ENCODE data around the gene ARHGAP28. TPM values are rescaled to one million over a fixed set of nuclear protein-coding genes. Genes with fewer than 3 reads are reported as not detected.

The ARHGAP28 gene
- total and polyA plus RNA-seq, 9 donors: 18.7 to 36.0 (median 25.4) TPM

GRCh38 chr18:6782861-6783260 lies 53.3 kb downstream of the ARHGAP28 start:
- WGBS (ENCODE audit: insufficient coverage): no CpG with 5 or more reads among the region's 1 CpG
- no peaks in the 10 kb centered on the region for H3K9me3 ChIP-seq (replicated peaks; ENCODE audit: control insufficient read depth, low read depth, low read length)
- no peaks in the 10 kb centered on the region for H3K27me3 ChIP-seq (ENCODE audit: control insufficient read depth, insufficient read depth, low read length)
- H3K27ac ChIP-seq (ENCODE audit: low read length): no peak overlapping the region
- peaks cover 20% of the 10 kb centered on the region for H3K4me1 ChIP-seq (ENCODE audit: control insufficient read depth, insufficient read depth, low read length)
- H3K36me3 ChIP-seq (ENCODE audit: control insufficient read depth, insufficient read depth, low read length): no peaks in the 10 kb centered on the region
- no peak for DNase-seq
- H3K4me3 ChIP-seq (ENCODE audit: low read length): no peak overlapping the region

DNA sequence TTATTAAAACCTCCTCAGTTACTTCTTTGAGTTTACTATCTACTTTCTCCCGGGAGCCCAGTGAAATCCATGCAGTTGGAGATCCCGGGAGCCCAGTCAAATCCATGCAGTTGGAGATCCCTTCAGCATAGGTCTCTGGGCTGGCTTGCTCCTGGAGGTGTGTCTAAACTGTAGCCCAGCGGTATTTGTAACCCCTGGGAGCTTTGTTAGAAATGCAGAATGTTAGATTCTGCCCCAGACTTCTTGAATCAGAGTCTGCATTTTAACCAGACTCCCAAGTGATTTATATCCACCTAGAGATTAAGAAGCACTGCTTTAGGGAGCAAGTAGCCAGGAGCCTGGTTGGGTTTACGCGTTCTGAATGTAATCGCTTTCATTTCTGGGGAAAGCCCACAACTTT lies 54.5 kb downstream of the ARHGAP28 start:
- WGBS (ENCODE audit: insufficient coverage): 73% methylated on average over 3 of the region's 6 CpGs
- Histone ChIP-seq H3K4me1 (ENCODE audit: control insufficient read depth, insufficient read depth, low read length) (peaks cover 20% of the 10 kb centered on the region), H3K9me3 (replicated peaks; ENCODE audit: control insufficient read depth, low read depth, low read length) (no peaks in the 10 kb centered on the region), H3K36me3 (ENCODE audit: control insufficient read depth, insufficient read depth, low read length) (peaks cover 2% of the 10 kb centered on the region), H3K4me3 (ENCODE audit: low read length) (no peak overlapping the region), H3K27ac (ENCODE audit: low read length) (no peak overlapping the region), H3K27me3 (ENCODE audit: control insufficient read depth, insufficient read depth, low read length) (no peaks in the 10 kb centered on the region)
- no peak for DNase-seq

GRCh38 chr18:6785001-6785400 lies 55.5 kb downstream of the ARHGAP28 start:
- DNase-seq: no peak
- Histone ChIP-seq H3K27me3 (ENCODE audit: control insufficient read depth, insufficient read depth, low read length) (no peaks in the 10 kb centered on the region), H3K9me3 (replicated peaks; ENCODE audit: control insufficient read depth, low read depth, low read length) (no peaks in the 10 kb centered on the region), H3K4me1 (ENCODE audit: control insufficient read depth, insufficient read depth, low read length) (peaks cover 18% of the 10 kb centered on the region), H3K27ac (ENCODE audit: low read length) (no peak overlapping the region), H3K36me3 (ENCODE audit: control insufficient read depth, insufficient read depth, low read length) (peaks cover 2% of the 10 kb centered on the region), H3K4me3 (ENCODE audit: low read length) (no peak overlapping the region)
- WGBS (ENCODE audit: insufficient coverage): no CpG with 5 or more reads among the region's 2 CpGs

- DNase-seq: no peak
- WGBS (ENCODE audit: insufficient coverage): 83% methylated on average over 2 of the region's 3 CpGs
- Histone ChIP-seq H3K4me3 (ENCODE audit: low read length) (no peak overlapping the region), H3K27ac (ENCODE audit: low read length) (no peak overlapping the region), H3K4me1 (ENCODE audit: control insufficient read depth, insufficient read depth, low read length) (peaks cover 17% of the 10 kb centered on the region), H3K36me3 (ENCODE audit: control insufficient read depth, insufficient read depth, low read length) (peaks cover 2% of the 10 kb centered on the region), H3K27me3 (ENCODE audit: control insufficient read depth, insufficient read depth, low read length) (no peaks in the 10 kb centered on the region), H3K9me3 (replicated peaks; ENCODE audit: control insufficient read depth, low read depth, low read length) (no peaks in the 10 kb centered on the region)
These were observed 55.9 kb downstream of the ARHGAP28 start for GRCh38 chr18:6785411-6785810.

- H3K36me3 ChIP-seq (ENCODE audit: control insufficient read depth, insufficient read depth, low read length): peaks cover 2% of the 10 kb centered on the region
- H3K4me3 ChIP-seq (ENCODE audit: low read length): no peak overlapping the region
- peaks cover 6% of the 10 kb centered on the region for H3K4me1 ChIP-seq (ENCODE audit: control insufficient read depth, insufficient read depth, low read length)
- WGBS (ENCODE audit: insufficient coverage): 30% methylated on average over 2 of the region's 5 CpGs
- no peaks in the 10 kb centered on the region for H3K9me3 ChIP-seq (replicated peaks; ENCODE audit: control insufficient read depth, low read depth, low read length)
- H3K27me3 ChIP-seq (ENCODE audit: control insufficient read depth, insufficient read depth, low read length): no peaks in the 10 kb centered on the region
- DNase-seq: no peak
- H3K27ac ChIP-seq (ENCODE audit: low read length): no peak overlapping the region
These were observed 62.9 kb downstream of the ARHGAP28 start for GRCh38 chr18:6792391-6792790.

DNA sequence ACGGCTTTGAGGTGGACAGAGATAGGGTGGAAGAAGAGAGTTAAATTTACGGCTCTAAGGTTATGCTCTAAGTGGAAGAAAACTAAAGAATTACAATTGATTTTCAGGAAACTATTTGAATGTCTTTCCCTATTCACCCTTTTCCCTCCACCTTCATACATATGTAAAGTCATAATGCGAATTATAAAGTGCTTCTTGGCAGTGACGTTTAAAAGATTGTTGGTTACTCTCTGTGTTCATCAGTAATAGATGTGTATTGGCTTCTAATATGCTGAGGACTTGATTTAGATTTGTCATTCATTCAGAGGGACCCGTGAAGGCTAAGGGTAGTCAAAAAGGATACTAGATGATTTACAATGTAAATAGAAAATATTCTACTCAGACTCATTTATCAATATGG lies 63.9 kb downstream of the ARHGAP28 start:
- Histone ChIP-seq H3K4me3 (ENCODE audit: low read length) (no peak overlapping the region), H3K27me3 (ENCODE audit: control insufficient read depth, insufficient read depth, low read length) (no peaks in the 10 kb centered on the region), H3K9me3 (replicated peaks; ENCODE audit: control insufficient read depth, low read depth, low read length) (no peaks in the 10 kb centered on the region), H3K4me1 (ENCODE audit: control insufficient read depth, insufficient read depth, low read length) (peaks cover 6% of the 10 kb centered on the region), H3K27ac (ENCODE audit: low read length) (no peak overlapping the region), H3K36me3 (ENCODE audit: control insufficient read depth, insufficient read depth, low read length) (peaks cover 2% of the 10 kb centered on the region)
- DNase-seq: no peak
- WGBS (ENCODE audit: insufficient coverage): no CpG with 5 or more reads among the region's 5 CpGs

DNA sequence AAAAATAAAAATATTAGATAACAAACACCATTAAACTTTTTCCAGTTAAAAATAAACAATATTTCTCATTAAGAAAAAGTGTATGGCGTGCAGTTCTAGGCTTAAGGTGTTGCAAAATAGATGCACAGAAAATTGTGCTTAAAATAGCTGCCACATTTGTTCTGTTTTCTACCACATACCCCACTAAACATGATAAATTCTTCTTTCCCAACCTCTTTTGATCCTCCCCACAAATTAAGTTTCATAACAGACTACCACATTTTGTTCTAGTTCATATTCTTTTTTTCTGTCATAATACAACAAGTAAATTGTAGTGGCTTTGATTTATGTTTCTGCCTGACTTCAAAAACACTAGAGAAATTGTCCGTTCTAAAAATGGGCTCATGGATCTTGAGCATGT lies 64.5 kb downstream of the ARHGAP28 start:
- 88% methylated on average over 1 of the region's 2 CpGs for WGBS (ENCODE audit: insufficient coverage)
- H3K9me3 ChIP-seq (replicated peaks; ENCODE audit: control insufficient read depth, low read depth, low read length): no peaks in the 10 kb centered on the region
- no peak overlapping the region for H3K4me3 ChIP-seq (ENCODE audit: low read length)
- H3K36me3 ChIP-seq (ENCODE audit: control insufficient read depth, insufficient read depth, low read length): no peaks in the 10 kb centered on the region
- H3K4me1 ChIP-seq (ENCODE audit: control insufficient read depth, insufficient read depth, low read length): peaks cover 6% of the 10 kb centered on the region
- H3K27me3 ChIP-seq (ENCODE audit: control insufficient read depth, insufficient read depth, low read length): no peaks in the 10 kb centered on the region
- no peak overlapping the region for H3K27ac ChIP-seq (ENCODE audit: low read length)
- no peak for DNase-seq

GRCh38 chr18:6795307-6795706 lies 65.8 kb downstream of the ARHGAP28 start:
- no peaks in the 10 kb centered on the region for H3K27me3 ChIP-seq (ENCODE audit: control insufficient read depth, insufficient read depth, low read length)
- DNase-seq: peak; percentile 70
- H3K27ac ChIP-seq (ENCODE audit: low read length): no peak overlapping the region
- no peaks in the 10 kb centered on the region for H3K9me3 ChIP-seq (replicated peaks; ENCODE audit: control insufficient read depth, low read depth, low read length)
- no CpG with 5 or more reads among the region's 4 CpGs for WGBS (ENCODE audit: insufficient coverage)
- H3K36me3 ChIP-seq (ENCODE audit: control insufficient read depth, insufficient read depth, low read length): no peaks in the 10 kb centered on the region
- peaks cover 6% of the 10 kb centered on the region for H3K4me1 ChIP-seq (ENCODE audit: control insufficient read depth, insufficient read depth, low read length)
- H3K4me3 ChIP-seq (ENCODE audit: low read length): no peak overlapping the region

DNA sequence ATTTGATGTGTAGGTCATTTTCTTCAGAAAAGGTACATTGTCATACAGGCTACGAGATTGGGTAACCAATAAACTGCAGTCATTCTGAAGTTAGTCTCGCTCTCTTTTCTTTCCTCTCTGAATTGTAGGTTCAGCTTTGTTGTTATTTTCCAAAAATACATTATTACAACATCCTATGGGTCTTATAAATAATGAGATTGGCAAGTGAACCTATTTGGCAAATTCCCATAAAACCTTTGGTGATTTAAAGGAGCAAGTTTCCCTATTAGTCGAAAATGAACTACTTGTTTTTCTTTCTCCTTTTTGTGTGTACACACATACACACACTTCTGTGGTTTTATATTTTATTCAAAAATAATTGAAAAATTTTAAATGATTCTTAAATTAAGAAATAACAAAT lies 67.0 kb downstream of the ARHGAP28 start:
- no CpG with 5 or more reads among the region's 3 CpGs for WGBS (ENCODE audit: insufficient coverage)
- peak overlapping the region; percentile 37 for H3K27ac ChIP-seq (ENCODE audit: low read length)
- H3K27me3 ChIP-seq (ENCODE audit: control insufficient read depth, insufficient read depth, low read length): no peaks in the 10 kb centered on the region
- H3K4me1 ChIP-seq (ENCODE audit: control insufficient read depth, insufficient read depth, low read length): peaks cover 6% of the 10 kb centered on the region
- H3K9me3 ChIP-seq (replicated peaks; ENCODE audit: control insufficient read depth, low read depth, low read length): no peaks in the 10 kb centered on the region
- peak; percentile 61 for DNase-seq
- H3K36me3 ChIP-seq (ENCODE audit: control insufficient read depth, insufficient read depth, low read length): no peaks in the 10 kb centered on the region
- no peak overlapping the region for H3K4me3 ChIP-seq (ENCODE audit: low read length)

DNA sequence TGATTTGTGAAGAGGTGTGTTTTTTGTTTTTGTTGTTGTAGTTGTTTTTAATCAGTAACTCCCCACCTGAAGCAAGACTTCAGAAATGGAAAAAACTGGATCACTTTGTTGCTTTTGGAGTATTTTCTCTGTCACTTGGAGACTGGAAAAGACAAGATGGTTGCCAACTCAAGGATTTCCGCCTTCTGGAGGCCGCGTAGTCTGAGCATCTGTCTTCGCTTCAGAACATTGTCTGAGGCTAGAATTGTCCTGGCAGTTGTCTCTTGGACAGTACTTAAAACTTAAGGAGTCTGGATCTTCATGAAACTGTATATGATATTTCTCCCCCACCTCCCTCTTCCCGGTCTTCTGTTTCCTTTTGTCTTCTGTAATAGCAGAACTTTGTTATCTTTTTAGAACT lies 67.7 kb downstream of the ARHGAP28 start:
- Histone ChIP-seq H3K4me3 (ENCODE audit: low read length) (no peak overlapping the region), H3K4me1 (ENCODE audit: control insufficient read depth, insufficient read depth, low read length) (peaks cover 6% of the 10 kb centered on the region), H3K36me3 (ENCODE audit: control insufficient read depth, insufficient read depth, low read length) (no peaks in the 10 kb centered on the region), H3K9me3 (replicated peaks; ENCODE audit: control insufficient read depth, low read depth, low read length) (no peaks in the 10 kb centered on the region), H3K27ac (ENCODE audit: low read length) (peak overlapping the region; percentile 37), H3K27me3 (ENCODE audit: control insufficient read depth, insufficient read depth, low read length) (no peaks in the 10 kb centered on the region)
- 80% methylated on average over 1 of the region's 5 CpGs for WGBS (ENCODE audit: insufficient coverage)
- peak; percentile 96 for DNase-seq

GRCh38 chr18:6798896-6799295 lies 69.4 kb downstream of the ARHGAP28 start:
- no CpG with 5 or more reads among the region's 1 CpG for WGBS (ENCODE audit: insufficient coverage)
- Histone ChIP-seq H3K4me3 (ENCODE audit: low read length) (no peak overlapping the region), H3K36me3 (ENCODE audit: control insufficient read depth, insufficient read depth, low read length) (no peaks in the 10 kb centered on the region), H3K27ac (ENCODE audit: low read length) (no peak overlapping the region), H3K4me1 (ENCODE audit: control insufficient read depth, insufficient read depth, low read length) (peaks cover 6% of the 10 kb centered on the region), H3K9me3 (replicated peaks; ENCODE audit: control insufficient read depth, low read depth, low read length) (peaks cover 3% of the 10 kb centered on the region), H3K27me3 (ENCODE audit: control insufficient read depth, insufficient read depth, low read length) (no peaks in the 10 kb centered on the region)
- no peak for DNase-seq
